Measurements from ENCODE around the gene KRT9.
"Not testable (repeated sequence)": the region's sequence is repeated elsewhere in the genome, so short reads cannot be mapped to it uniquely, and the experiment has no call there.

Gene KRT9

DNA sequence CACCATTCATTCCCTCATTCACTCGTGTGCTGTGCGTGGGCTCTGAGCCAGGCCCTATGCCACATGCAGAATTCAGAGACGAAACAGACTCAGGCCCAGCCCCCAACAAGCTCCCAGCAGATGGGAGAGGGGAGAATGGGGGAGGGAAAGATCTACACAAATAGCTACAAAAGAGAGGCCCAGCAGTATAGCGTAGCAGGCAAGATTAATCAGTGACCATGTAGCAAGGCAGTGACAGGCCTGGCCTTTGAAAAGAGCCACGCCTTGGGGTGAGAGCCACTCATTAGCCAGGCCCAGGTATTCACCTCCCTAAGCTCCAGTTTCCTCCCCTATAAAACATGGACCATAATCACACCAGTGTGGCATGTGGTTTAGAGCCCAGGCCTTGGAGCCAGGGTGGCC is 27.4 kb downstream of the KRT9 start:
- DNase-seq: peak; percentile 17

DNA sequence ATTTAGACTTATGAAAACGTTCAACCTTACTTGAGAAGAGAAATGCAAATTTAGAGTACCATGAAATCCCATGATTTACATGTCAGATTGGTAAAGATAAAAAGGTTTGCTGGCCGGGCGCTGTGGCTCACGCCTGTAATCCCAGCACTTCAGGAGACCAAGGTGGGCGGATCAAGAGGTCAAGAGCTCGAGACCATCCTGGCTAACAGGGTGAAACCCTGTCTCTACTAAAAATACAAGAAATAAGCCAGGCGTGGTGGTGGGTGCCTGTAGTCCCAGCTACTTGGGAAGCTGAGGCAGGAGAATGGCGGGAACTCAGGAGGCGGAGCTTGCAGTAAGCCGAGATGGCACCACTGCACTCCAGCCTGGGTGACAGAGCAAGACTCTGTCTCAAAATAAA is 29.1 kb downstream of the KRT9 start:
- not testable (repeated sequence) for DNase-seq

DNA sequence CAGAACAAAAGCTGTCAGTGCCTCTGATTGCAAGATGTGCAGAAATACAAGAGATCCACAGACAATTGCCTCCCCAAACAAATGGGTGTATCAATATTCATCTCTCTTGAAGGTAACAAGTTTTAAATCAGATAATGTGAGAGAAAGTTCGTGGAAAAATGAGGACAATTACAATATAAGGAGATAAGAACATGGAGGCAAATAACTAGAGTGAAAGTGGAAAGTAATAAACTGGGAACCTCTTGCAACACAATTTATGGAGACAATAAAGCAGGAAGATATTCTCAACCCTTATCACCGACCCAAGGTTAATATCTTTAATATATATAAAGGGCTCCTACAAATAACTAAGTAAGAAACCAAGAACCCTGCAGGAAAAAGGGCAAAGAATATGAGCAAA is 29.5 kb downstream of the KRT9 start:
- no peak for DNase-seq

- no peak for DNase-seq
These were observed 30.8 kb downstream of the KRT9 start for GRCh38 chr17:41540921-41541625.

DNA sequence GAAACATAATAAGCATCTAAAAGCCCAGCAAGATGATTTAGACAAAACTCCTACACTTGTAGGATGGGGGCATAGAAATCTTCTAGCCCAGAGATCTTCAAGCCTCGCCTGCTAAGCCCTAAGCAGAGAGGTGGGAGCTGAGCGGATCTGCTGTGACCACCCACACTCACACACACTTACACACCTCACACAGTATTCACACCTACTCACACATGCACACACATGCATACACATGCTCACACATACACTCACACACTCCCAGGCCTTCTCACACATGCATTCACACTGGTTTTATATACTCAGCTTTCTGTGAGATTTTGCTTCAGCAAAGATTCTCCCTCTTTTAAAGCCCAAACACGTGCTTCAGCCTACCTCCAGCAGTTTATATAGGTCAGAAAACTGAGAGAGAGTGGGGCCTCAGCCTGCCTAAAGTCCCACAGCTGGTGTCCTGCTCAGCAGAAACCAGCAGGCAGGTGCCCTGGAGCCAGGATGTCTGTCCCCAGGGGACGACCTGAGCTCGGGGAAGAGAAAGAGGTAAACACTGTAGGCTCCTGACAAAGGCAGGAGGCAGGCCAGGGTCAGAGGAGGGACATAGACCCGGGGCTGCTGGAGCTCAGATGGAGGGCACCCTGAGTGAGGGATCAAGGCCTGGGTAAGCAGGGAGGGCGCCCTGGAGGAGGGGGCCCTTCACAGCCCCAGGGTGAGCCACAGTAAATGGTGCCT is 31.7 kb downstream of the KRT9 start:
- no peak for DNase-seq

- DNase-seq: no peak
These were observed 32.8 kb downstream of the KRT9 start for GRCh38 chr17:41539071-41539492.

DNA sequence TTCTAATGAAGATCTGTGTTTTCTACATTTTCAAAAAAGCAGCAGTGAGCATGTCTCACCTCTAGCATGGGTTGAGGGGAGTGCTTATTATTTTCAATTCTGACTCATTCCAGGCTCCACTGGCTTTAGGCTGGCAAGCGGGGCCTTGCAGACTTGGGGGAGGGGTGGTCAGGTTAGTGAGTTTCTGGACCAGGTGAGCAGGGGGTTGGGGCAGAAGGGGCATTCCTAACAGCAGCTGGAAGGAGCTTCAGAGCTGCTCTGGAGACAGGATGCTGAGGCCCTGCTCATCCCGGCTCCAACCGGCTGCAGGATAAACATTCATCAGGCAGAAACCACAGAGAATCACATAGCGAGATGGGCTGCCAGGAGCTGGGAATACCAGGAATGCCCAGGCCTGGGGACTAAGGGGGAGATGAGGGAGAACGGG is 33.3 kb downstream of the KRT9 start:
- no peak for DNase-seq

- no peak for DNase-seq
These were observed 33.9 kb downstream of the KRT9 start for GRCh38 chr17:41537990-41538389.

DNA sequence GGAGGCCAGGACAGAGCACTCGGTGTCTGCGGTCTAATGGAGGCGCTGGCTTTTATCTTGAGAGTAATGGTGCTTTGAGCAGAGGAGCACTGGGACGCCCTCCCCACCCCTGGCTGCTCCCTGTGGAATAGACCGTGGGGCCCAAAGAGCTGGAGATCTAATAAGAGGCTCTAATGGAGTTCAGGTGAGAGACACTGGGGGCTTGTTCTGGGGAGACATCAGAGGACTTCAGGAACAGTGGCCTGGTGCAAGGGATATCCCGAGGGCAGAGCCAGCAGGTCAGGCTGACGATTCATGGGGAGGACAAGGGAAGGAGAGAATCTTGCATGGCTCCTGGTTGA is 34.3 kb downstream of the KRT9 start:
- DNase-seq: no peak

DNA sequence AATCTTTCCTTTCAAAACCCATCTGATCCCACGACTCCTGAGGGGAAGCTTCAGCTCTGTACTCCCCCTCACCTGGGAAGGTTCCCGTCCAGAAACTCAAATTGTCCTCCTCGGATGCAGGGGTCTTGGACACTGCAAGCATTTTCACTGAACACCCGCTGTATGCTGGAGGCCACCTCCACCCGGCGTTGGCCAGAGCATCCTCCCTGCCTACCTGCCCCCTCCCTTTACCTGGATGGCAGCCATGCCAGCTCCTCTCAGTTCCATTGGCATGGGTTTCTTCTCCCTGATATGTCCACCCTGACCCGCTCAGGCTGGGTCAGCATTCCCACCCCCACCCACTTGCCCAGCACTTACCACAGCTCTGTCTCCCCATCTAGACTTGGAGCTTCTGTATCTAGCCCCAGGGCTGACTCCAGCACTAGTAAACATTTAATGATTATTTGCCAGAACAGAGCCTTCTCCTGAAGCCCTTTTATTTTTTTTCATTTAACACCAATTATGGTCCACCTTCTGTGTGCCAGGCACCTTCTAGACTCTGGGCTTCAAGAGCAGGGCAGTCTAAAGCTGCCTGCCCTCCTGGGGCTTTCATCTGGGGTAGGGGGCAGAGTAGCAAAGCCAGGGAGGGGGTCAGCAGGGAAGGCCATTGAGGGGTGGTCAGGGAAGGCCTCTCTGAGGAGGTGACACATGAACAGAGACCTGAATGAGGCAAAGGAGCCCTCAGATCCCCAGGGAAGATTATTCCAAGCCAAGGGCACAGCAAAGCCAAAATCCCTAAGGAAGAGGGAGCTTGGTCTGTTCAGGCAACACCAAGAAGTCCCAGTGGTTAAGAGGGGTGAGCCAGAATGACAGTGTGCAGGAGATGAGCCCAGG is 34.9 kb downstream of the KRT9 start:
- no peak for DNase-seq

GRCh38 chr17:41535764-41536481 is 35.9 kb downstream of the KRT9 start:
- no peak for DNase-seq

GRCh38 chr17:41534899-41535546 is 36.8 kb downstream of the KRT9 start:
- DNase-seq: no peak

DNA sequence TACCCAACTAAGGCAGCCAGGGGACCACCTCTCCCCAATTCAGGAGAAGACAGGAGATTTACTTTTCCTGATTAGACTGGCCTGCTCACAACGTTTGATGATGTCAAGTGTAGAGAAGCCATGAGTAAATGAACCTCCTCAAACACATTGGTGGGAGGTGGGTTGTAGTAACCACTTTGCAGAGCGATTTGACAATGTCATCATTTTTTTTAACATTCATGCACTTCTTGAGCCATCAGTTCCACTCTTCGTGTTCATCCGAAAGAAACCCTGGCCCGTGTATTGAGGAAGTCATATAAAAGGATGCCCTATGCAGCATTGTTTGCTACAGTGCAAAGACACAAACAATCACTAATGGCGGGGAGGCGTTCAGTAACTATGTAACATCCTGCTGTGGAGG is 38.2 kb downstream of the KRT9 start:
- no peak for DNase-seq

- no peak for DNase-seq
These were observed 38.8 kb downstream of the KRT9 start for GRCh38 chr17:41532947-41533570.

GRCh38 chr17:41531993-41532392 is 39.9 kb downstream of the KRT9 start:
- DNase-seq: no peak

DNA sequence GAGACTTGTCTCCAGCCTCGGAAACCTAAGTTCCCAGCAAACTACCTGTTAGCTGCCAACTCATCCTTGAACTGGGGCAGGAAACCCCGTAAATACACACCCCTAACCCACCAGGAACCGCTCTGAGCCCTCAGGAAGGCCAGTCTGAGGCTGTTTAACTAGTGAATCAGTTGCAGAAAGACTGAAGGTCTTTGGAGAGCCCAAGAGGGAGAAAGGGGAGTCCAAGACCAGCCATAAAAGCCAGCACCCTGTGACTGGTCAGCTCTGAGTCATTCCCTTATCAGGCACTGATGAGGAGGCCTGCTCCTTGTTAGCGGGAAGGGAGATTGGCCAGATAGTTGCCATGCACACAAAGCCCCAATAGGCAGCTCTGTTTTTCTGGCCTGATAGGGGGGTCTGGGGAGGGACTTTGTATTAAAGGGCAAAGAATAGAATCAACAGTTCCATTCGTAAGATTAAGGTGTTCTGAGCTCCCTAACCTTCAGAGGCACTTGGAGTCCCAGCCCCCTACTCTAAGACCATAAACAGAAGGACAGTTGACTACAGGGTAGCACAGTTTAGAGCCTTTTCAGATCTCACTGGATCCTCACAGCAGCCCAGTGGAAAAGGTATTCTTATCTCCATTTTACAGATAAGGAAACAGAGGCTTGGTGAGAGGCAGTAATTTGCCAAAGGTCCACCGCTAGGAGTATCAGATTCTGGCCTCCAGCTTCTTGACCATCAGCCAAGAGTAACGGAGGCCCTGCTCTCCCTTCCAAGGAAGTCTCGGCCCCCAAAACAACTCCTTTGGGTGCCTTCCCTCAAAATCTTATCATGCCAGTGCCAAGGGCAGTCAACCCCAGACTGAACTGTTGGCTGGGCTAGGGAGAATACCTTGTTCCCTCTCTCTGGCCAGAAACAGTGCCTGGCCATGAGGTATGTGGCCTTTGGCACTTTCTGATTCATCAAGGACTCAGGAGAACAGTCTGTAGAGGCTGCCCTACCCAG is 41.5 kb downstream of the KRT9 start:
- no peak for DNase-seq

DNA sequence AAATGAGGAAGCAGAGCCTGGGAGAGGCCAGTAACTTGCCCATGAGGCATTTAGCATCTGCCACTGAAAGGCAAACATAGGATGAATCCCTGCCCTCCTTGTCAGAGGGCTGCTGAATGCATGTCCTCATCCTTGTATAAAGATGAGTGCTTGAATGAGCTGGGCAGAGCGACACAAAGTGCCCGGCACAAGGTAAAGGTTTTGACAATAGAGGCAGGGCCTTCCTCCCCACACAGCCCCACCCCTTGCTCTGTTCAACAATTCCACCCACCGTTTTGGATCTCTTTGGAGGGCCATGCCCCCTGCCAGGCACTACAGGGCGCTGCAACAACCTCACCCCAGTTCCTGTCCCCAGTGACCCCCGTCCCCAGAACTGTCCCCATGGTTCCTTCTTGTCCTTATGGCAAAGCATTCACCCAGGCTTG is 42.4 kb downstream of the KRT9 start:
- no peak for DNase-seq

- no peak for DNase-seq
These were observed 42.9 kb downstream of the KRT9 start for GRCh38 chr17:41528959-41529353.

DNA sequence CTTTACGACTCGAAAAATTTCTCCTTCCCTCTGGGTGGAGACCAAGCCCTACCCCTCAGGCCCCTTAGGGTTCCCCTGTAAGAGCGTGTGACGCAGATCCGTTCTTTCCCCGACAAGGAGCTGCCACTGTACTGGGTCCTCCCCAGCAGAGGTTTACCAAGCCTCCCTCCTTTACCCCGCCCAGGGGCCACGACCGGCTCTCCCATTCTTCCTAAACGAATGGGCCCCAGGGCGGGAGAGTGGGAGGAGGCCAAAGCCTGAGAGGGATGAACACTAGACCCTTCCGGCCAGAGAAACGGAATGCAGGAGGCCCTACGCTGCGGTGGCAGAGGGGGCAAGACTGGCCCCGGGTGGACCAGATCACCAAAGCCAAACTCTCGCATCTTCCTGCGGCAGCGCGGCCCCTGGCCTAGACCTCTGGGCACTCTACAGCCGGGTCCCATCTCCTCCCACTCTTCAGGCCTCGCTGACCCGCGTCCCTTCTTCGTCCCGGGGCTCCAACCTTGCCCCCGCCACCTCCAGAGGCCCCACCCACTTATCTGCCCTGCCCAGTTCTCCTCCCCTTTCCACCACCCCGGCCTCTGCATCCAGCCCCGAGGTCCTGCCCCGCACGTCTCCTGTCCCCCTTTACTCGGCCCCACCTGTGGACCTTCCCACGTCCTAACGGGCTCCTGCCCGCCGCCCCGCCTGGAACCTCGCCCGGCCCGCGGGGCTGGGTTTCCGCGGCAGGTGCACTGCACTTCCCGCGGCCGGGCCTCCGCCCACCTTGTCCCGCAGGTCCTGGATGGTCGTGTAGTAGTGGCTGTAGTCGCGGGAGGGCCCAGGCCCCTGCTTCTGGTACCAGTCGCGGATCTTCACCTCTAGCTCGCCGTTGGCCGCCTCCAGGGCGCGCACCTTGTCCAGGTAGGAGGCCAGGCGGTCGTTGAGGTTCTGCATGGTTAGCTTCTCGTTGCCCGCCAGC is 44.5 kb downstream of the KRT9 start:
- DNase-seq: no peak

DNA sequence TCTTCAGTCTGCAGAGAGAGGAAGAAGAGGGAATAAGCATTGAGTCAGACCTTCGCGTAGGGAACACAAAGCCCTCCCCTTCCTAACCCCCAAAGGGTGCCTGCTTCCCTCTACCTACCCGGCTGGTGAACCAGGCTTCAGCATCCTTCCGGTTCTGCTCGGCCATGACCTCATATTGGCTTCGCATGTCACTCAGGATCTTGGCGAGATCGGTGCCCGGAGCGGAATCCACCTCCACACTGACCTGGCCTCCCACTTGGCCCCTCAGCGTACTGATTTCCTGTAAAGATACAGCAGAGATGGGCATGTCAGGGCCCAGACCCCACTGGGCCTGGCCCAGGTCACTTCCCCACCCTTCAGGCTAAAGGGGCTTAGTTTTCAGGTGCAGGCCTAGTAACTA is 47.6 kb downstream of the KRT9 start:
- DNase-seq: no peak
